ENCODE results near the gene KPNA4.
"Not testable (repeated sequence)": the region's sequence is repeated elsewhere in the genome, so short reads cannot be mapped to it uniquely, and the experiment has no call there.

KPNA4 gene

DNA sequence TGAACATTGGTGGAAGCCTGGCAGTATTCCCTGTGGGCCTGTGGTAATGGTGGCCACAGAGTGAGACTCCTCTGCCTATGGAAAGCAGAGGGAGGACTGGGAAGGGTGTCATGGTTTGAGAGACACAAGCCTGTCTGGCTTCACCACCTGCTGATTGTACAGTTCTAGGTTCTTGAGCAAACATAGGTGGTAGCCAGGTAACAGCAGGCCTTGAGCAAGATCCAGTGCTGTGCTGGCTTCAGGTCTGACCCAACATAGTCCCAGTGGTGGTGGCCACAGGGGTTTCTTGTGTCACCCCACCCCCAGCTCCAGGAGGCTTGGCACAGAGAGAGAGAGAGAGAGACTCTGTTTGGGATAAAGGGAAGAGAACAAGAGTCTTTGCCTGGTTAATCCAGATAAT, 22.7 kb upstream of the KPNA4 start:
- H3K4me3 ChIP-seq (ENCODE audit: low read length) = no peak overlapping the region

DNA sequence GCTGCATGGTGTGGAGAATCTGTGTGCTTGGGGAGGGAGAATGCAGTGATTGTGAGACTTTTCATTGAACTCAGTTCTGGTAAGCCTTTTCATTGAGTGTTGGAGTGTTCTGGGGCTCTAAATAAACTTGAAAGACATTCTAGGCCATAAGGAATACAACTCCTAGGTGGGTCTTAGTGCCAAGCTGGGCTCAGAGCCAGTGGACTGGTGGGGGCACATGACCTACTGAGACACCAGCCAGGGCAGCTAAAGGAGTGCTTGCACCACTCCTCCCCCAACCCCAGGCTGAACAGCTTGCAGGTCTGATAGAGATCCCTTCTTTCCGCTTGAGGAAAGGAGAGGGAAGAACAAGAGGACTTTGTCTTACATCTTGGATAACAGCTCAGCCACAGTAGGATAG, 21.7 kb upstream of the KPNA4 start:
- Histone ChIP-seq H3K9ac (ENCODE audit: low read length) (no peak overlapping the region), H3K36me3 (ENCODE audit: control insufficient read depth, low read depth, low read length) (no peaks in the 10 kb centered on the region), H3K9me3 (ENCODE audit: control insufficient read depth, low read depth, low read length) (no peaks in the 10 kb centered on the region), H3K4me1 (ENCODE audit: control insufficient read depth, low read depth, low read length) (no peaks in the 10 kb centered on the region), H3K27me3 (ENCODE audit: control insufficient read depth, insufficient read depth, low read length) (no peaks in the 10 kb centered on the region), H3K4me3 (ENCODE audit: low read length) (no peak overlapping the region), H3K27ac (ENCODE audit: low read length) (no peak overlapping the region)

More for the DNA sequence above, 22.7 kb upstream of the KPNA4 start:
- H3K36me3 ChIP-seq (ENCODE audit: control insufficient read depth, low read depth, low read length) = no peaks in the 10 kb centered on the region
- no peaks in the 10 kb centered on the region for H3K9me3 ChIP-seq (ENCODE audit: control insufficient read depth, low read depth, low read length)
- no peak overlapping the region for H3K27ac ChIP-seq (ENCODE audit: low read length)
- H3K27me3 ChIP-seq (ENCODE audit: control insufficient read depth, insufficient read depth, low read length) = no peaks in the 10 kb centered on the region
- H3K4me1 ChIP-seq (ENCODE audit: control insufficient read depth, low read depth, low read length) = no peaks in the 10 kb centered on the region
- H3K9ac ChIP-seq (ENCODE audit: low read length) = no peak overlapping the region

DNA sequence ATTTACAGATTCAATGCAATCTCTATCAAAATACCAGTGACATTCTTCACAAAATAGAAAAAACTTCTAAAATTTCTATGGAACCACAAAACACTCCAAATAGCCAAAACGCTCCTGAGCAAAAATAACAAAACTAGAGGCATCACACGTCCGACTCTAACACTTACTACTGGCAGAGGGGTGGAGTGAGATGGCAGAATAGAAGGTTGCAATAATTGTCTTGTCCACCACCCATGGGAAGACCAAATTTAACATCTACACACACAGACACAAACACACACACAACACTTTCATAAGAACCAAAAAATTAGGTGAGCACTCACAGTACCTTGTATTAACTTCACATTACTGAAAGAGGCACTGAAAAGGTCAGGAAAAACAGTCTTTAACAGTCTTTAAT, 21.3 kb upstream of the KPNA4 start:
- Histone ChIP-seq H3K27me3 (ENCODE audit: control insufficient read depth, insufficient read depth, low read length) (no peaks in the 10 kb centered on the region), H3K4me3 (ENCODE audit: low read length) (no peak overlapping the region), H3K36me3 (ENCODE audit: control insufficient read depth, low read depth, low read length) (no peaks in the 10 kb centered on the region), H3K9me3 (ENCODE audit: control insufficient read depth, low read depth, low read length) (no peaks in the 10 kb centered on the region), H3K4me1 (ENCODE audit: control insufficient read depth, low read depth, low read length) (no peaks in the 10 kb centered on the region), H3K9ac (ENCODE audit: low read length) (no peak overlapping the region), H3K27ac (ENCODE audit: low read length) (no peak overlapping the region)

DNA sequence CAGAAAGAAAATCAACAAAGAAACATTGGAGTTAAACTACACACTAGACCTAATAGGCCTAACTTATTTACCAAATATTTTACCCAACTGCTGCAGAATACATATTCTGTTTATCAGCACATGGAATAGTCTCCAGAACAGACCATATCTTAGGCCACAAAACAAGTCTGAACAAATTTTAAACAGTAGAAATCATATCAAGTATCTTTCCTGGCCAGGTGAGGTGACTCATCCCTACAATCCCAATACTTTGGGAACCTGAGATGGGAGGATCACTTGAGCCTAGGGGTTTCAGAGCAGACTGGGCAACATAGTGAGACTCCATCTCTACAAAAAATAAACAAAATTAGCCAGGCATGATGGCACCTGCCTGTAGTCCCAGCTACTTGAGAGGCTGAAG, 18.1 kb upstream of the KPNA4 start:
- Histone ChIP-seq H3K9me3 (ENCODE audit: control insufficient read depth, low read depth, low read length) (no peaks in the 10 kb centered on the region), H3K4me3 (ENCODE audit: low read length) (no peak overlapping the region), H3K27me3 (ENCODE audit: control insufficient read depth, insufficient read depth, low read length) (no peaks in the 10 kb centered on the region), H3K36me3 (ENCODE audit: control insufficient read depth, low read depth, low read length) (no peaks in the 10 kb centered on the region), H3K4me1 (ENCODE audit: control insufficient read depth, low read depth, low read length) (no peaks in the 10 kb centered on the region), H3K27ac (ENCODE audit: low read length) (no peak overlapping the region), H3K9ac (ENCODE audit: low read length) (no peak overlapping the region)

DNA sequence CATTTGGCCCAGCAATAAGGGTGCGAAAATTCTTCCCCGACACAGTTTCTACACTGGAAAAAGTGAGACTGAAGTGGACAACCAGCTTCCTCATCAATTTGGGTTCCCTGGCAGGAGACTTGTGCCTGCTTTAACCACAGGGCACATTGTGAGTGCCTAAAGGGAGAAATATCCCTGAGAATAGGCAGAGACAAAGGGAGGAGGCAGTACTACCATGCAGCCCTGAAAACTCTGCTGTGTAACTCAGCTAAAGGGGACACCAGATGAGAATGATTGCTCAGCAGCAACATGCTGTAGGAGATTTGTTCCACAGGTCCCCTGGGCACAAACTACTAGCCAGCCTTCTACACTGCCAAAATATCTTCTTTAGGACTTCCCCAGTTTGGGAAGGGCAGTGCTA, 15.6 kb upstream of the KPNA4 start:
- no peaks in the 10 kb centered on the region for H3K27me3 ChIP-seq (ENCODE audit: control insufficient read depth, insufficient read depth, low read length)
- H3K27ac ChIP-seq (ENCODE audit: low read length) = no peak overlapping the region
- H3K9ac ChIP-seq (ENCODE audit: low read length) = no peak overlapping the region
- no peaks in the 10 kb centered on the region for H3K4me1 ChIP-seq (ENCODE audit: control insufficient read depth, low read depth, low read length)
- H3K9me3 ChIP-seq (ENCODE audit: control insufficient read depth, low read depth, low read length) = no peaks in the 10 kb centered on the region
- H3K36me3 ChIP-seq (ENCODE audit: control insufficient read depth, low read depth, low read length) = no peaks in the 10 kb centered on the region
- no peak overlapping the region for H3K4me3 ChIP-seq (ENCODE audit: low read length)

DNA sequence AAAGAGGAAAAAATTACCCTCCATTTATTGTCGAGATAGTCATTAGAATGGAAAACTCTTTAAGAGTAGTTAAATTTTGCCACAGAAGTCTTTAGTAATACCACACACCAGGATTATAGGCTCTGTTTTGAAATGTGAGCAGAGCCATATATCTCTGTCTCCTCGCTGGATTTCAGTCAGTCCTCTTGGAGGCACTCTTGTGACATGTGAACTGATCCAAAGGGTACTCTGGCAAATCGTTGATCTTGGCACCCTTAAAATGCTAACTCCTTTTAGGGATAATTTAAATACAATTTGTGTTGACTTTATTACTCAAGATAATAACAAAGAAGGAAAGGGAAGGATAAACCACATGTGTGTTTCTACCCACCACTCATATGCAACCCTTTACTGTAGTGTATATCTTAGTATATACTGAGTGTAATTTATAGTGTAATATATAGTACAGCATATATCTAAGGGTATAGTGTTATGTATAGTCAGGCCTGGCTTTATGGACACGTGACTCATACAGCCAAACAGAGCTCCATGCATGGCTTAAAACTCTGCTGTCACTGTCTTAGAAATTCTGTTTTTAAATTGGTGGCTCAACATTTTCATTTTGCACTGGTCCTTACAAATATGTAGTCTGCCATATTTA, 12.3 kb upstream of the KPNA4 start:
- H3K9me3 ChIP-seq (ENCODE audit: control insufficient read depth, low read depth, low read length) = no peaks in the 10 kb centered on the region
- H3K27ac ChIP-seq (ENCODE audit: low read length) = no peak overlapping the region
- H3K36me3 ChIP-seq (ENCODE audit: control insufficient read depth, low read depth, low read length) = no peaks in the 10 kb centered on the region
- H3K4me3 ChIP-seq (ENCODE audit: low read length) = no peak overlapping the region
- no peaks in the 10 kb centered on the region for H3K27me3 ChIP-seq (ENCODE audit: control insufficient read depth, insufficient read depth, low read length)
- no peaks in the 10 kb centered on the region for H3K4me1 ChIP-seq (ENCODE audit: control insufficient read depth, low read depth, low read length)
- no peak overlapping the region for H3K9ac ChIP-seq (ENCODE audit: low read length)

DNA sequence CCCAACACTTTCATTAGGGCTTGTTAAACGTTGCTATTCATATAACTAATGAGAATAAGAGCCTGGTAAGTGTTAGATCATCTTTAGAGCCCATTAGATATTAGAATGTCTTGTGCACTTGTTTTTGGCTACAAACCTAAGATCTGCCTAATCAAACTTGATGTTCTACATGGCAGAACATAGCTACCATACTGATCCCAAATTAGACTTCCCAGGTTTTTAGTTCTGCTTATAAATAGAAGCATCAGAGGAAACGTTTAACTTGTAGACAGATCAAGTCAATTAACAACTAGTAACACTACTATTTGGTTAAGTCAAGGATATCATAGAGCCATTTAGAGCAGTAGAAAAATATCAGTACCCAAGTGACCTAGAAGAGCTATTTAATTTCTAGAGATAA, 11.7 kb upstream of the KPNA4 start:
- Histone ChIP-seq H3K4me1 (ENCODE audit: control insufficient read depth, low read depth, low read length) (no peaks in the 10 kb centered on the region), H3K27me3 (ENCODE audit: control insufficient read depth, insufficient read depth, low read length) (no peaks in the 10 kb centered on the region), H3K27ac (ENCODE audit: low read length) (no peak overlapping the region), H3K9me3 (ENCODE audit: control insufficient read depth, low read depth, low read length) (no peaks in the 10 kb centered on the region), H3K9ac (ENCODE audit: low read length) (no peak overlapping the region), H3K36me3 (ENCODE audit: control insufficient read depth, low read depth, low read length) (no peaks in the 10 kb centered on the region), H3K4me3 (ENCODE audit: low read length) (no peak overlapping the region)

DNA sequence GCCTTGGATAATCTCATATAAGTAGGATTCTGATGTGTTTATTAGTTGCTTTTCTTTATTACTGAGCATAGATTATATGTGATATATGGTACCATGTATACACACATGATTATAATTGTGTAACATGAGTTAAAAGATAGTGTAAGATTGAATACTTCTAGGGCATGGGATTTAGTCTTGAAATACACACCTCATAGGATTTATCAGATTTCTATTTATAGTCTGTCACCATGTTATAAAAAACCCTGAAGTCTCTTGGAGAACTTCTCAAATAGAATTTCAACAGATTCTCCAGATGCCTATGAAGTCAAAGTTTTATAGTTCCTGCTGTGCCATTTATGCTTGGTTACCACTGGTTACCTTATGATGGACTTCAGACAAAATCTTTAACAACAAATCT, 11.2 kb upstream of the KPNA4 start:
- H3K36me3 ChIP-seq (ENCODE audit: control insufficient read depth, low read depth, low read length) = no peaks in the 10 kb centered on the region

DNA sequence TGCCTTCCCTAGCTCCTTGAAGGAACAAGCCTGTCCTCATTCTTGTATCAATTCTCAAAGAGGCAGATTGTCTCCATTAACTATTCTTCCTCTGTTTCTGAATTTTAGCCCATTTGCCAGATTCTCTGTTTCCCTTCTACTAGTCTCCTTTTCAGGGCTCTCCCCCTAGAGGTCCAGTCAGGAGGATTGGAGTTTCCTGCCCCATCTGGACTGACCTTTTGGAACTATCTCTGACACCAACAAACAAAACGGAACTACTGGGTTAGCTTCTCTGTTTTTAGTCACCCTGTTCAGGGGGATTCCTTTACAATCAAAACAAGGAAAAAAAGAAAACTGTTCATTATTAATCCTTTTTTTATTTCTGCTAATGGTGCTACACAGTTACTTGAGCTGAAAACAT, 10.2 kb upstream of the KPNA4 start:
- H3K4me1 ChIP-seq (ENCODE audit: control insufficient read depth, low read depth, low read length) = no peaks in the 10 kb centered on the region
- H3K9ac ChIP-seq (ENCODE audit: low read length) = no peak overlapping the region
- H3K9me3 ChIP-seq (ENCODE audit: control insufficient read depth, low read depth, low read length) = no peaks in the 10 kb centered on the region
- no peaks in the 10 kb centered on the region for H3K27me3 ChIP-seq (ENCODE audit: control insufficient read depth, insufficient read depth, low read length)
- H3K4me3 ChIP-seq (ENCODE audit: low read length) = no peak overlapping the region
- no peaks in the 10 kb centered on the region for H3K36me3 ChIP-seq (ENCODE audit: control insufficient read depth, low read depth, low read length)
- no peak overlapping the region for H3K27ac ChIP-seq (ENCODE audit: low read length)

More for the DNA sequence above, 11.2 kb upstream of the KPNA4 start:
- no peak overlapping the region for H3K4me3 ChIP-seq (ENCODE audit: low read length)
- H3K27me3 ChIP-seq (ENCODE audit: control insufficient read depth, insufficient read depth, low read length) = no peaks in the 10 kb centered on the region
- H3K9me3 ChIP-seq (ENCODE audit: control insufficient read depth, low read depth, low read length) = no peaks in the 10 kb centered on the region
- no peak overlapping the region for H3K9ac ChIP-seq (ENCODE audit: low read length)
- no peaks in the 10 kb centered on the region for H3K4me1 ChIP-seq (ENCODE audit: control insufficient read depth, low read depth, low read length)
- no peak overlapping the region for H3K27ac ChIP-seq (ENCODE audit: low read length)

DNA sequence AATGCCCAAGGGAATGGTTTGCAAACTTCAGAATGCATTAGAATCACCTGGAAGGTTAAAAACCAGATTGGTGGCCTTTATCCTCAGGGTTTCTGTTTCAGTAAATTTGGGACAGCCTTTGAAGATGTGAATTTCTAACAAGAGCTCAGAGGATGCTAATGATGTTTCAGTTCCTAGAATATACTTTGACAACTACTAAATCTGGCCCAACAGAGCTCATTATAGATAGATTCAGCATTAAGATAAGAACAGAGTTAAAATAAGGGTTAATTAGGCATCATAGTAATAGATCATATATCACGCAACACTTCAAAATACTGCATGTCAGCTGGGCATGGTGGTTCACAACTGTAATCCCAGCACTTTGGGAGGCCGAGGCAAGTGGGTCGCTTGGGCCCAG, 9.3 kb upstream of the KPNA4 start:
- no peaks in the 10 kb centered on the region for H3K4me1 ChIP-seq (ENCODE audit: control insufficient read depth, low read depth, low read length)
- no peaks in the 10 kb centered on the region for H3K27me3 ChIP-seq (ENCODE audit: control insufficient read depth, insufficient read depth, low read length)
- H3K9ac ChIP-seq (ENCODE audit: low read length) = no peak overlapping the region
- H3K9me3 ChIP-seq (ENCODE audit: control insufficient read depth, low read depth, low read length) = no peaks in the 10 kb centered on the region
- no peak overlapping the region for H3K27ac ChIP-seq (ENCODE audit: low read length)
- H3K36me3 ChIP-seq (ENCODE audit: control insufficient read depth, low read depth, low read length) = no peaks in the 10 kb centered on the region
- H3K4me3 ChIP-seq (ENCODE audit: low read length) = no peak overlapping the region

DNA sequence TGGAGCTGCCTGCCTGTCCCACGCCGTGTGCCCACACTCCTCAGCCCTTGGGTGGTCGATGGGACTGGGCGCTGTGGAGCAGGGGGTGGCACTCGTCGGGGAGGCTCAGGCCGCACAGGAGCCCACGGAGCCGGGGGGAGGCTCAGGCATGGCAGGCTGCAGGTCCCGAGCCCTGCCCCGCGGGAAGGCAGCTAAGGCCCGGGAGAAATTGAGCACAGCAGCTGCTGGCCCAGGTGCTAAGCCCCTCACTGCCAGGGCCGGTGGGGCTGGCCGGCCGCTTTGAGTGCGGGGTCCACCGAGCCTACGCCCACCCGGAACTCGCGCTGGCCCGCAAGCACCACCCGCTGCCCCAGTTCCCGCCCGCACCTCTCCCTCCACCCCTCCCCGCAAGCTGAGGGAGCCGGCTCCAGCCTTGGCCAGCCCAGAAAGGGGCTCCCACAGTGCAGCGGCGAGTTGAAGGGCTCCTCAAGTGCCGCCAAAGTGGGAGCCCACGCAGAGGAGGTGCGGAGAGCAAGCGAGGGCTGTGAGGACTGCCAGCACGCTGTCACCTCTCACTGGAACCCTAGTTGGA, 8.7 kb upstream of the KPNA4 start:
- H3K4me1 ChIP-seq (ENCODE audit: control insufficient read depth, low read depth, low read length); H3K4me3 ChIP-seq (ENCODE audit: low read length); H3K9me3 ChIP-seq (ENCODE audit: control insufficient read depth, low read depth, low read length); H3K27ac ChIP-seq (ENCODE audit: low read length); H3K9ac ChIP-seq (ENCODE audit: low read length); H3K36me3 ChIP-seq (ENCODE audit: control insufficient read depth, low read depth, low read length); H3K27me3 ChIP-seq (ENCODE audit: control insufficient read depth, insufficient read depth, low read length): not testable (repeated sequence)

DNA sequence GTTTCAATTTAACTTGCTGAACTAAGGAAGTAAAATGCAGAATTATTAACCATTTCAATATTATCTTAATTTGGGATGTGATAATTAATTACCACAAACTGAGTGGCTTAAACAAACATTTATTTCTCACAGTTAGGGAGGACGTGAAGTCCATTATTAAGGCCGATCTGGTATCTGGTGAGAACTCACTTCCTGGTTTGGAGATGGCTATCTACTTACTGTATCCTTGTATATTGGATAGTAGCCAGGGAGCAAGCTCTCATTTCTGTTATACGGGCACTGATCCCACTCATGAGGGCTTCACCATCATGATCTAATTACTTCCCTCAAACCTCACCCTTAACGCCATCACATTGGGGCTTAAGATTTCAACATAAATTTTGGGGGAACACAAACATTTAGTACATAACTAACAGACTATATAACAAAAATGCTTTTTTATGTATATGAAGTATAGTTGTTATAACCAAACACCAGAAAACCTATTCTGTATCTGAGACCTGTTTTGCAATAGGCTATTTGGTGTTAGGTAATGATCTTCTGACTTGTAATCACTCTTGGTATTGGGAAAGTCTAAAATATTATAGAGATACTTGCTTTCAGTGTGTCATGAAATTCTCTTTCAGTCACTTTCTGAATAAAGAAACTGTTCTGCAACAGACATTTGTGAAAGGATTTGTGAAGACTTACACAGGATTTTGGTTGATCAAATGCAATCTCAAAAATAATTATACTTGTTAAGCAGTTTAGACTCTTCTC, 4.7 kb upstream of the KPNA4 start:
- Histone ChIP-seq H3K4me1 (ENCODE audit: control insufficient read depth, low read depth, low read length) (peaks cover 5% of the 10 kb centered on the region), H3K9ac (ENCODE audit: low read length) (no peak overlapping the region), H3K36me3 (ENCODE audit: control insufficient read depth, low read depth, low read length) (no peaks in the 10 kb centered on the region), H3K27ac (ENCODE audit: low read length) (no peak overlapping the region), H3K27me3 (ENCODE audit: control insufficient read depth, insufficient read depth, low read length) (peaks cover 7% of the 10 kb centered on the region), H3K4me3 (ENCODE audit: low read length) (no peak overlapping the region), H3K9me3 (ENCODE audit: control insufficient read depth, low read depth, low read length) (no peaks in the 10 kb centered on the region)
